ENCODE results near the gene EMCN.

DNA sequence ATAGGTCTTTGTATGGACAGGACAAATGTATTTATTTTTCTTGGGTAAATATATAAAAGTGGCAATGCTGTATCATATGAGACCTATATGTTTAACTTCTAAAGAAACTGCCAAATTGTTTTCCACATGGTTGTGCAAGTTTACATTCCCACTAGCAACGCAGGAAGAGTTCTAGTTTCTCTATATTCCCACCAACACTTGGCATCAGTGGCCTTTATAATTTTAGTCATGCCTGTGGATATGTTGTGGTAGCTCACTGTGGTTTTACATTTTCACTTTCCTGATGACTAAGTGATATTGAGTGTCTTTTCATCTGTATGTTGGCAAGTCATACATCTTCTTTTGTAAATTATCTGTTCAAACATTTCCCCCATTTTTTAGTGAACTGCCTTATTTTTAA lies 126.0 kb downstream of the EMCN start:
- TF ChIP-seq, protein P1, sequence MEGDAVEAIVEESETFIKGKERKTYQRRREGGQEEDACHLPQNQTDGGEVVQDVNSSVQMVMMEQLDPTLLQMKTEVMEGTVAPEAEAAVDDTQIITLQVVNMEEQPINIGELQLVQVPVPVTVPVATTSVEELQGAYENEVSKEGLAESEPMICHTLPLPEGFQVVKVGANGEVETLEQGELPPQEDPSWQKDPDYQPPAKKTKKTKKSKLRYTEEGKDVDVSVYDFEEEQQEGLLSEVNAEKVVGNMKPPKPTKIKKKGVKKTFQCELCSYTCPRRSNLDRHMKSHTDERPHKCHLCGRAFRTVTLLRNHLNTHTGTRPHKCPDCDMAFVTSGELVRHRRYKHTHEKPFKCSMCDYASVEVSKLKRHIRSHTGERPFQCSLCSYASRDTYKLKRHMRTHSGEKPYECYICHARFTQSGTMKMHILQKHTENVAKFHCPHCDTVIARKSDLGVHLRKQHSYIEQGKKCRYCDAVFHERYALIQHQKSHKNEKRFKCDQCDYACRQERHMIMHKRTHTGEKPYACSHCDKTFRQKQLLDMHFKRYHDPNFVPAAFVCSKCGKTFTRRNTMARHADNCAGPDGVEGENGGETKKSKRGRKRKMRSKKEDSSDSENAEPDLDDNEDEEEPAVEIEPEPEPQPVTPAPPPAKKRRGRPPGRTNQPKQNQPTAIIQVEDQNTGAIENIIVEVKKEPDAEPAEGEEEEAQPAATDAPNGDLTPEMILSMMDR (IDR thresholded peaks at IDR 0.05) = no peak
- no peak for TF ChIP-seq POLR2A (IDR thresholded peaks at IDR 0.05)
